SK-N-SH (cell line): ENCODE data around the gene PDK2.

Experiments
- ELF1 ChIP-seq: IDR thresholded peaks from 2 replicates; pipeline ENCODE4 v1.4.0; 2012
- FOXJ3 ChIP-seq: sonication (generic); formaldehyde crosslinking; IDR thresholded peaks from 2 replicates; pipeline ENCODE4 v1.5.1; 2020; ENCODE audit warnings: mild to moderate bottlenecking, missing genetic modification reagents
- NFIC ChIP-seq: IDR thresholded peaks from 2 replicates; pipeline ENCODE4 v1.4.0; 2012; ENCODE audit warnings: borderline replicate concordance
- RCOR1 ChIP-seq: fragments of 150-350 bp; IDR thresholded peaks from 2 replicates; pipeline ENCODE4 v1.6.1; 2017; ENCODE audit warnings: antibody characterized with exemption, low read length
- RXRA ChIP-seq: IDR thresholded peaks from 2 replicates; pipeline ENCODE4 v1.4.0; 2012; ENCODE audit warnings: low read depth, mild to moderate bottlenecking, borderline replicate concordance
- SMC3 ChIP-seq: IDR thresholded peaks from 2 replicates; pipeline ENCODE4 v1.6.1; 2012; ENCODE audit warnings: low read depth, low read length, improper control_type of control experiment
- TAF1 ChIP-seq: IDR thresholded peaks from 2 replicates; pipeline ENCODE4 v1.6.1; 2012; ENCODE audit warnings: low read depth, mild to moderate bottlenecking, low read length, moderate library complexity, borderline replicate concordance
- TF ChIP-seq, protein P1 (sequence below): fragments of 200-600 bp; sonication (generic); IDR thresholded peaks from 2 replicates; pipeline ENCODE4 v1.6.1; 2017; ENCODE audit warnings: antibody characterized with exemption, mild to moderate bottlenecking, moderate library complexity
- TF ChIP-seq, protein P2 (sequence below): IDR thresholded peaks from 2 replicates; pipeline ENCODE4 v1.6.1; 2012; ENCODE audit warnings: mild to moderate bottlenecking, low read depth, low read length, moderate library complexity
- TF ChIP-seq, protein P3 (sequence below): IDR thresholded peaks from 2 replicates; pipeline ENCODE4 v1.4.0; 2012; ENCODE audit warnings: low read depth, borderline replicate concordance

DNA sequence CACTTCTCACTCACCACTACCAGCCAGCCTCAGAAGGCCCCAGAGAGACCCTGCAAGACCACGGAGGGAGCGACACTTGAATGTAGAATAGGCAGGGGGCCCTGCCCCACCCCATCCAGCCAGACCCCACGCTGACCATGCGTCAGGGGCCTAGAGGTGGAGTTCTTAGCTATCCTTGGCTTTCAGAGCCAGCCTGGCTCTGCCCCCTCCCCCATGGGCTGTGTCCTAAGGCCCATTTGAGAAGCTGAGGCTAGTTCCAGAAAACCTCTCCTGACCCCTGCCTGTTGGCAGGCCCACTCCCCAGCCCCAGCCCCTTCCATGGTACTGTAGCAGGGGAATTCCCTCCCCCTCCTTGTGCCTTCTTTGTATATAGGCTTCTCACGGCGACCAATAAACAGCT is 5.1 kb upstream of the PDK2 start:
- TF ChIP-seq, protein P1, sequence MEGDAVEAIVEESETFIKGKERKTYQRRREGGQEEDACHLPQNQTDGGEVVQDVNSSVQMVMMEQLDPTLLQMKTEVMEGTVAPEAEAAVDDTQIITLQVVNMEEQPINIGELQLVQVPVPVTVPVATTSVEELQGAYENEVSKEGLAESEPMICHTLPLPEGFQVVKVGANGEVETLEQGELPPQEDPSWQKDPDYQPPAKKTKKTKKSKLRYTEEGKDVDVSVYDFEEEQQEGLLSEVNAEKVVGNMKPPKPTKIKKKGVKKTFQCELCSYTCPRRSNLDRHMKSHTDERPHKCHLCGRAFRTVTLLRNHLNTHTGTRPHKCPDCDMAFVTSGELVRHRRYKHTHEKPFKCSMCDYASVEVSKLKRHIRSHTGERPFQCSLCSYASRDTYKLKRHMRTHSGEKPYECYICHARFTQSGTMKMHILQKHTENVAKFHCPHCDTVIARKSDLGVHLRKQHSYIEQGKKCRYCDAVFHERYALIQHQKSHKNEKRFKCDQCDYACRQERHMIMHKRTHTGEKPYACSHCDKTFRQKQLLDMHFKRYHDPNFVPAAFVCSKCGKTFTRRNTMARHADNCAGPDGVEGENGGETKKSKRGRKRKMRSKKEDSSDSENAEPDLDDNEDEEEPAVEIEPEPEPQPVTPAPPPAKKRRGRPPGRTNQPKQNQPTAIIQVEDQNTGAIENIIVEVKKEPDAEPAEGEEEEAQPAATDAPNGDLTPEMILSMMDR = no peak
- TF ChIP-seq FOXJ3 (CRISPR knock-in tag) (no peak), SMC3 (no peak), RXRA (no peak), RCOR1 (no peak), NFIC (no peak), TAF1 (no peak), ELF1 (no peak)
- TF ChIP-seq, protein P2, sequence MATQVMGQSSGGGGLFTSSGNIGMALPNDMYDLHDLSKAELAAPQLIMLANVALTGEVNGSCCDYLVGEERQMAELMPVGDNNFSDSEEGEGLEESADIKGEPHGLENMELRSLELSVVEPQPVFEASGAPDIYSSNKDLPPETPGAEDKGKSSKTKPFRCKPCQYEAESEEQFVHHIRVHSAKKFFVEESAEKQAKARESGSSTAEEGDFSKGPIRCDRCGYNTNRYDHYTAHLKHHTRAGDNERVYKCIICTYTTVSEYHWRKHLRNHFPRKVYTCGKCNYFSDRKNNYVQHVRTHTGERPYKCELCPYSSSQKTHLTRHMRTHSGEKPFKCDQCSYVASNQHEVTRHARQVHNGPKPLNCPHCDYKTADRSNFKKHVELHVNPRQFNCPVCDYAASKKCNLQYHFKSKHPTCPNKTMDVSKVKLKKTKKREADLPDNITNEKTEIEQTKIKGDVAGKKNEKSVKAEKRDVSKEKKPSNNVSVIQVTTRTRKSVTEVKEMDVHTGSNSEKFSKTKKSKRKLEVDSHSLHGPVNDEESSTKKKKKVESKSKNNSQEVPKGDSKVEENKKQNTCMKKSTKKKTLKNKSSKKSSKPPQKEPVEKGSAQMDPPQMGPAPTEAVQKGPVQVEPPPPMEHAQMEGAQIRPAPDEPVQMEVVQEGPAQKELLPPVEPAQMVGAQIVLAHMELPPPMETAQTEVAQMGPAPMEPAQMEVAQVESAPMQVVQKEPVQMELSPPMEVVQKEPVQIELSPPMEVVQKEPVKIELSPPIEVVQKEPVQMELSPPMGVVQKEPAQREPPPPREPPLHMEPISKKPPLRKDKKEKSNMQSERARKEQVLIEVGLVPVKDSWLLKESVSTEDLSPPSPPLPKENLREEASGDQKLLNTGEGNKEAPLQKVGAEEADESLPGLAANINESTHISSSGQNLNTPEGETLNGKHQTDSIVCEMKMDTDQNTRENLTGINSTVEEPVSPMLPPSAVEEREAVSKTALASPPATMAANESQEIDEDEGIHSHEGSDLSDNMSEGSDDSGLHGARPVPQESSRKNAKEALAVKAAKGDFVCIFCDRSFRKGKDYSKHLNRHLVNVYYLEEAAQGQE = no peak
- TF ChIP-seq, protein P3, sequence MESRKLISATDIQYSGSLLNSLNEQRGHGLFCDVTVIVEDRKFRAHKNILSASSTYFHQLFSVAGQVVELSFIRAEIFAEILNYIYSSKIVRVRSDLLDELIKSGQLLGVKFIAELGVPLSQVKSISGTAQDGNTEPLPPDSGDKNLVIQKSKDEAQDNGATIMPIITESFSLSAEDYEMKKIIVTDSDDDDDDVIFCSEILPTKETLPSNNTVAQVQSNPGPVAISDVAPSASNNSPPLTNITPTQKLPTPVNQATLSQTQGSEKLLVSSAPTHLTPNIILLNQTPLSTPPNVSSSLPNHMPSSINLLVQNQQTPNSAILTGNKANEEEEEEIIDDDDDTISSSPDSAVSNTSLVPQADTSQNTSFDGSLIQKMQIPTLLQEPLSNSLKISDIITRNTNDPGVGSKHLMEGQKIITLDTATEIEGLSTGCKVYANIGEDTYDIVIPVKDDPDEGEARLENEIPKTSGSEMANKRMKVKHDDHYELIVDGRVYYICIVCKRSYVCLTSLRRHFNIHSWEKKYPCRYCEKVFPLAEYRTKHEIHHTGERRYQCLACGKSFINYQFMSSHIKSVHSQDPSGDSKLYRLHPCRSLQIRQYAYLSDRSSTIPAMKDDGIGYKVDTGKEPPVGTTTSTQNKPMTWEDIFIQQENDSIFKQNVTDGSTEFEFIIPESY = no peak
